H7 (cell line): ENCODE results near the gene SPPL3. TPM values are rescaled to one million over a fixed set of nuclear protein-coding genes. Genes with fewer than 3 reads are reported as not detected.
"Not testable (repeated sequence)": the region's sequence is repeated elsewhere in the genome, so short reads cannot be mapped to it uniquely, and the experiment has no call there.

ENCODE experiments used
- DNase-seq: peaks from one replicate; pipeline ENCODE4 v3.0.0; 2012
- H3K27me3 ChIP-seq: 2 replicates; pipeline ENCODE4 v1.6.0; 2011; ENCODE audit warnings: mild to moderate bottlenecking, low read length; ENCODE audit not compliant: control insufficient read depth, insufficient read depth
- H3K36me3 ChIP-seq: replicated peaks from 2 replicates; pipeline ENCODE4 v1.5.1; 2011; ENCODE audit warnings: low read length; ENCODE audit not compliant: control insufficient read depth, insufficient read depth
- H3K4me3 ChIP-seq: 2 replicates; pipeline ENCODE4 v1.5.1; 2011; ENCODE audit warnings: low read depth, mild to moderate bottlenecking, control low read depth, low read length, moderate library complexity; ENCODE audit not compliant: insufficient read depth
- total RNA-seq: library from RNA; depleted of rRNA; stranded (reverse); fragments of >200 nt; shearing (Covaris generic); gene quantifications from 2 replicates; pipeline ENCODE4 v1.2.3, GENCODE V29; 2014

The SPPL3 gene
- total RNA-seq, 1 experiment from 2014 or later, result 9.0 TPM

DNA sequence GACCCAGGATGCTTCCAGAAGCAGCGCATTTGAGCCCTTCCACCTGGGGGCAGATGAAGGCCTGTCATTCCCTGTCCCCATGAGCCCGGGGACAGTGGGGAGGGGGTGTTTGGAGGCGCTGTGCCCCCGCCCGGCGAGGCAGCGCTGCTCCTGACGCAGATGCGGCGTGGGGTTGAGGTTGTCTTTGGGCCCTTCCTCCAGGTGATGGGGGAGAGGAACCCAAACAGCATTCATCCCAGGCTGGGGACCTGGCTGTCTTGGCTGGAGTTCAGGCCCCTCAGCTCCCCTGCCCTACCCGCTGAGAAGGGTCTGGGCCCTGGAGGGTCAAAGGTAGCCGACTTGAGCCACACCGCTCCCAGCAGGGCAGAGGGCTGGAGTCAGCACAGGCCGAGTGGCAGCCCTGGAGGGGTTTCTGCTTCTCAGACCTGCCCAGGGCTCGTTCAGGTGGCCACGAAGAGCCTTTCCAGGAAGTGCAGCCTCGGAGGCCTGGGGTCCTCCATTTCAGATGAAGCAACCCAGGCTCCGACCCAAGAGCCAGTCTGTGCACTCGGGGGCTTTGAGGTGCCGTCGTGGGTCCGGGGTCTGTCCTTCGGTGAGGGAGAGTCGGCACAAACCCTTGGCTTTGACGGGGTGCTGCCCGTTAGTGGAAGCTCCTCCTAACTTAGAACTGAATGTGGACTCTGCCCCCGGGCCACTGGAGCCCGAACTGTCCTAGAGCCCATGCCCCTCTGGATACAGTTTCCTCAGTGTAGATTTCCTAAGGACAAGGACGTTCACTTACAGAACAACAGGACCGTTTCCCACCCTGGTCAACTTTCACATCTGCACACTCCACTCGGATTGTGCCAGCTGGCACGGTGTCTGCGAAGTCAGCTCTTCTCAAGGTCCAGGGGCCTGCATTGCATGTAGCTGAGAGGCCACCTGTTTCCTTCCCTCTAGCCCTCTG is 162.4 kb downstream of the SPPL3 start:
- peak; percentile 59 for DNase-seq
- H3K4me3 ChIP-seq, result no peak overlapping the region
- H3K36me3 ChIP-seq, result no peaks in the 10 kb centered on the region
- no peaks in the 10 kb centered on the region for H3K27me3 ChIP-seq

DNA sequence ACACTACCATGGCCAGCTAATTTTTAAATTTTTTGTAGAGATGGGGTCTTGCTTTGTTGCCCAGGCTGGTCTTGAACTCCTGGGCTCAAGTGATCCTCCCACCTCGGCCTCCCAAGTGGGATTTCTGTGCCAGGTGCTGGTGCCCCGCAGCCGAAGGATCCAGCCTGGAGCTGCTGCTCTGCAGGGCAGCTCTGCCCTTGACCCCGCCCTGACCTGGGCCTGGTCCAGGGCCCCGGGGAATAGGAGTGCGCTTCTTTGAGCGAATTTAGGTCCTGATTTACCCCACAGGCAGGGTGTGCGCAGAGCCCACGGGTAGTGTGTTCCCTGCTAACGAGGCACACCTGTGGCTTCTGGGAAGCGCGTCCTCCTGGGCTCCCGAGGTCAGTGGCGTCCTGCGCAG is 163.3 kb downstream of the SPPL3 start:
- H3K27me3 ChIP-seq, result no peaks in the 10 kb centered on the region
- DNase-seq, result peak; percentile 33
- no peak overlapping the region for H3K4me3 ChIP-seq
- H3K36me3 ChIP-seq, result no peaks in the 10 kb centered on the region

DNA sequence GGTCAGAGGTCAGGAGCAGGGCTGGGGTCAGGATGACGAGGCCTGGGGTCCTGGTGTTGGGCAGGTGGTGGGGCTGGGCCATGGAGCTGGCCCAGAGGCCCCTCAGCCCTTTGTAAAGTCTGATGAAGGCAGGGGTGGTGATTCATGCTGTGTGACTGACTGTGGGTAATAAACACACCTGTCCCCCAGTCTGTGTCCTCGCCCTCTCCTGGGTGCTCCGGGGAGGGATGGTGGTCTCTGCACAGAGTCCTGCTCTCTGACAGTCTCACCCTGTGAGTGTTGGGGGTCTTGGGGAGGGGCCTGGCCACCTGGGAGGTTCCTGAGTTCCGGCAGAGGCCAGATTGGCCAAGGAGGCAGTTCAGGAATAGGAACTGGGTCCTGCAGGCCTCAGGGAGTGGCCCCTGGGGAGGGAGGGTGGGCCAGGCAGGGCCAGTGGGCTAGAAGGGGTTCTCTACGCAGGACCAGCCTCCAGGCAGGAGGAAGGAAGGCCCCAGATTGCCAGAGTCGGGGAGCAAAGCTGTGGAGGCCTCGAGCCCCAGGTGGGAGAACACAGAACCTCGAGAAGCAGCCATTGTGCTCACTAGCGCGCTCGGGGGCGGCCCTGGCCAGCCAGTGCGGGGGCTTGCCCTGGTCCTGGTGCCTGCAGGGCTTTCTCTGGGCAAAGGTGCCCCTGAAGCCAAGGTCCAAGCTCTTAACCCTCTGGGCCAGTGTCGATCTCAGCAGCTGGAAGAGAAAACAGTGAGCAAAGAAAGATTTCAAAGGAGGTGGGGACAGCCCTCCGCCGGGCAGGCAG is 164.1 kb downstream of the SPPL3 start:
- Histone ChIP-seq H3K36me3 (no peaks in the 10 kb centered on the region), H3K4me3 (no peak overlapping the region), H3K27me3 (no peaks in the 10 kb centered on the region)
- DNase-seq, result peak; percentile 49

DNA sequence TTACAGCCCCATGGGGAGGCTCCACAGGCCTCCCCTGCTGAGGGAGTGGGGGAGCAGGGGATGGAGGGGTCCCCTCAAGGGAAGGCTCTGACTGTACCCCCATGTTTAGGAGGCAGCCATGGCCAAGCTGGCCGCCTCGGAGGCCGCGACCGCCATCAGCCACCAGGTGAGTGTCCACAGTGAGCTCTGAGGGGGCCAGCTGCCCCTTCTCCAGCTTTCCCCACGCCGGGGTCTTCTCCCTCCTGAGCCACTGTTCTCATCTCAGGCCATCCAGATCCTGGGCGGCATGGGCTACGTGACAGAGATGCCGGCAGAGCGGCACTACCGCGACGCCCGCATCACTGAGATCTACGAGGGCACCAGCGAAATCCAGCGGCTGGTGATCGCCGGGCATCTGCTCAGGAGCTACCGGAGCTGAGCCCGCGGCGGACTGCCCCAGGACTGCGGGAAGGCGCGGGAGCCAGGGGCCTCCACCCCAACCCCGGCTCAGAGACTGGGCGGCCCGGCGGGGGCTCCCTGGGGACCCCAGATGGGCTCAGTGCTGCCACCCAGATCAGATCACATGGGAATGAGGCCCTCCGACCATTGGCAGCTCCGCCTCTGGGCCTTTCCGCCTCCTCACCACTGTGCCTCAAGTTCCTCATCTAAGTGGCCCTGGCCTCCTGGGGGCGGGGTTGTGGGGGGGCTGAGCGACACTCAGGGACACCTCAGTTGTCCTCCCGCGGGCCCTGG is 165.0 kb downstream of the SPPL3 start:
- DNase-seq, result peak; percentile 56
- H3K4me3 ChIP-seq, result no peak overlapping the region
- H3K27me3 ChIP-seq, result no peaks in the 10 kb centered on the region
- no peaks in the 10 kb centered on the region for H3K36me3 ChIP-seq

DNA sequence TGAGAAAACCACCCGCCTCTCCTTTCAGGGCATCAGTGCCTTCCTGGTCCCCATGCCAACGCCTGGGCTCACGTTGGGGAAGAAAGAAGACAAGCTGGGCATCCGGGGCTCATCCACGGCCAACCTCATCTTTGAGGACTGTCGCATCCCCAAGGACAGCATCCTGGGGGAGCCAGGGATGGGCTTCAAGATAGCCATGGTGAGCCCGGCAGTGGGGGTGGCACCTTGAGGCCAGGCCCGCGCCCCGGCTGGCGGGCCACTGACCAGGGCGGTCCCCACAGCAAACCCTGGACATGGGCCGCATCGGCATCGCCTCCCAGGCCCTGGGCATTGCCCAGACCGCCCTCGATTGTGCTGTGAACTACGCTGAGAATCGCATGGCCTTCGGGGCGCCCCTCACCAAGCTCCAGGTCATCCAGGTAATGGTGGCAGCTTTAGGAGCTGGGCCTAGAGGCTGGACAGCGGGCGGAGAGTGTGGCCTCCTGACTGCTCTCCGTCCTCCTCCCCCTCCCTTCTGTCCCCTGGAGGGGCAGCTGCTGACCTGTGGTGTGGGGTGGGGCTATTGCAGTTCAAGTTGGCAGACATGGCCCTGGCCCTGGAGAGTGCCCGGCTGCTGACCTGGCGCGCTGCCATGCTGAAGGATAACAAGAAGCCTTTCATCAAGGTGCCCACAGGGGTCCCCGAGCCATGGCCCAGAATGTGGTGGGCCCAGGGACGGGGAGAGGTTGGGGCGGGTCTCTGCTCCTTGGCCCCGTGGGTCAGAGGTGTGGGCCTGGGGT is 165.7 kb downstream of the SPPL3 start:
- no peaks in the 10 kb centered on the region for H3K27me3 ChIP-seq
- no peak for DNase-seq
- H3K36me3 ChIP-seq, result no peaks in the 10 kb centered on the region
- no peak overlapping the region for H3K4me3 ChIP-seq

DNA sequence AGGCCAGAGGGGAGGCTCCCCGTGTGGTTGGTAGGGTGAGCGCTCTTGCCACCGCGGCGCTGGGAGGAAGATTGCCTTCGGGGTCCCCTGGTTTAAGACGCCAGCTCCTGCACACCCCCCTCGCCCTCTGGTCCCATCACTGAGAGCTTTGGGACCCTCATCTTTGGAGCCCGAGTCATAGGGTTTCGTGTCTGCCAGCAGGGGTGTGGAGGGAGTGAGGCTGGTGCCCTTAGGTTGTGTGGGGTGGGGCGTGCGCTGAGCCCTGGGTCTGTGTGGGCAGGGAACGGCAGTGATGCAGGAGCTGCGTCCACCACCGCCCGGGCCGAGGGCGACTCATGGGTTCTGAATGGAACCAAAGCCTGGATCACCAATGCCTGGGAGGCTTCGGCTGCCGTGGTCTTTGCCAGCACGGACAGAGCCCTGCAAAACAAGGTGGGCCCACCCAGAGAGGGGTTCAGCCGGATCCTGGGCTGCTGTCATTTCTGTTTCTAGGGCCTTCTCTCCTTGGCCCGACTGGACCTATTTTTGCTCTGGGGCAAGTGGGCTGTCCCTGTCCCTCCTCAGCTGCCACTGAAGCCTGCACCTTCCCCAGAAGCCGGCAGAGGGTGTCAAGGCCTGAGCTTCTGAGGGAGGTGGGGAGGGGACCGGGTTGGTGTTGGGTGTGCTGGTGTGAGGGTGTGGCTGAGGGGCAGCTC is 166.5 kb downstream of the SPPL3 start:
- no peaks in the 10 kb centered on the region for H3K27me3 ChIP-seq
- peak; percentile 93 for DNase-seq
- H3K4me3 ChIP-seq, result no peak overlapping the region
- no peaks in the 10 kb centered on the region for H3K36me3 ChIP-seq

DNA sequence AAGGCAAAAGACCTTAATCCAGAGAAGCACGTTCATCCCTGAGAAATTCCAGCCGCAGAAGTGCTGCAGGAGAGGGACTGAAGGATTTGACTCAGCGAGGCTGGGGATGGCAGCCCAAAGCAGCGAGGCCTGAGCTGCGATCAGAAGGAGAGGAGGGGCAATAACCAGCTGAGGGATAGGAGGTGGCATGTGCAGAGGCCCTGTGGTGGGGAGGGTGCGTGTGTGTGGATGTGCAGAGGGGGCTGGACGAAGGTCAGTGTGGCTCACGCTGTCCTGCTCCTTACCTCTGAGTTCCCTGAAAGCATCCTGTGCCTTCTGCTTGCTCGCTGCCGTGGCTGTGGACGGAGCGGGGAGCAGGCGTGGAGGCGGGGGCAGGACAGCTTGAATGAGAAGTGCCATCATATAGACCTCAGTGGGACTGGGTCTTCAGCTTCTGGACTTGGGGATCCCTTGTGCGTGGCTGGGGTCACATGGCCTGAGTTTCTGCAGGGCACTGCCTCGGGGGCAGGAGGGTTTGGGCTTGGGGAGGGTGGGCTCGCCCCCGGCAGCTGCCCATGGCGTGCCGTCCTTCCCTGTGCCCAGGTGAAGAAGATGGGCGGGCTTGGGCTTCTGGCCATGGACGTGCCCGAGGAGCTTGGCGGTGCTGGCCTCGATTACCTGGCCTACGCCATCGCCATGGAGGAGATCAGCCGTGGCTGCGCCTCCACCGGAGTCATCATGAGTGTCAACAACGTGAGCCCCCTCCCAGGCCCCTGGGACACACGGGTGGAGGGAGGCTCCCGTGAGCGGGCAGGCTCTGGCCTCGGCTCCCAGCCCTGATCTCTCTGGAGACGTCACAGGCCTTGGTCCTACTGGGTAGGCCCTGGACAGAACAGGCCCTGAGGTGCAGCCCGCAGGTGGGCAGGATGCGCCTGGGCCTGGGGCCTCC is 167.5 kb downstream of the SPPL3 start:
- Histone ChIP-seq H3K4me3 (no peak overlapping the region), H3K27me3 (no peaks in the 10 kb centered on the region)

DNA sequence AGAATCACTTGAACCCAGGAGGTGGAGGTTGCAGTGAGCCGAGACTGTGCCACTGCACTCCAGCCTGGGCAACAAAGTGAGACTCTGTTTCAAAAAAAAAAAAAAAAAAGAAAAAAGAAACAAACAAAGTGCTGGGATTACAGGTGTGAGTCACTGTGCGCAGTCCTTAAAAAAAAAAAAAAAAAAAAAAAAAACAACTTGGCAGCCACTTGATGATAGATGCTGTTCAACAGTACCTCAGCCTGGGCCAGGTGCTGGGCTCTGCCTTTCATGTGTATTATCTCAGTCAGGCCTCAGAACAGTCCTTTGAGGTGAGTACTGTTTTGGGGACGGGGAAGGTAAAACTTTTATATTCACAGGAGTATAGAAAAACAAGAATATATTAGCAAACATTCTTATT is 169.0 kb downstream of the SPPL3 start:
- H3K36me3 ChIP-seq, result no peaks in the 10 kb centered on the region
- H3K27me3 ChIP-seq, result no peaks in the 10 kb centered on the region
- no peak overlapping the region for H3K4me3 ChIP-seq
- no peak for DNase-seq

More for the DNA sequence above, 167.5 kb downstream of the SPPL3 start:
- no peaks in the 10 kb centered on the region for H3K36me3 ChIP-seq
- DNase-seq, result no peak

DNA sequence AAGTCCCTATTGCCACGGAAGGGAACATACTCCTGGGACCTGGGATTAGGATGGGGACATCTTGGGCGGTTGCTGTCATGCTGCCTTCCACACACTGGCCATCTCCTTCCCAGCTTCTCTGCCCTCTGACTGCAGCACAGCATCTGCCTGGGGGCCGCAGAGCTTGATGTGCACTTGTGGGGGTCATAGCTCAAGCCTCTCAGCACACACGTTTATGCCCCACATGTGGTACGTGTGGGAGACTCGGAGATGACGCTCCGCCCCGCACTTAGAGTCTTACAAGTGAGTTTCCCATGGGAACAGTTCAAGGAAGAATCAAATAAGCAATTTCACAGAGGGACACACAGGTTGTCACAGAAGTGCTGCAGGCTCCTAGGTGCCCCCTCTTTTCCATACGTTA is 169.9 kb downstream of the SPPL3 start:
- Histone ChIP-seq H3K27me3 (no peaks in the 10 kb centered on the region), H3K36me3 (no peaks in the 10 kb centered on the region), H3K4me3 (no peak overlapping the region)
- no peak for DNase-seq

DNA sequence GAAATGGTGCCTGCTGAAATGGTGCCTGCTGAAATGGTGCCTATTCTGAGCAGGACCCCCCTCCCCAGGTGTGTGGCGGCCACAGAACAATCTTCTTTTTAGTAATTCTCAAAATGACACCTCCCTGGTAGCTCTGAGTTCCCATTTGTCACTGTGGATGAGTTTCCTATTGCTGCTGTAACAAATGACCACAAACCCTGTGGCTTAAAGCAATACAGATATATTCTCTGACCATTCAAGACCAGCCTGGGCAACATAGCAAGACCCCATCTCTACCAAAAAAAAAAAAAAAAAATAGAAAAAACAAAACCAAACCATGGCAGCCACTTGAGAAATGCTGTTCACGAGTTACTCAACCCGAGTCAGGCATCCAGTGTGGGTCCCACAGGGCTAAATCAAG is 170.6 kb downstream of the SPPL3 start:
- H3K36me3 ChIP-seq, result no peaks in the 10 kb centered on the region
- DNase-seq, result no peak
- no peak overlapping the region for H3K4me3 ChIP-seq
- no peaks in the 10 kb centered on the region for H3K27me3 ChIP-seq

DNA sequence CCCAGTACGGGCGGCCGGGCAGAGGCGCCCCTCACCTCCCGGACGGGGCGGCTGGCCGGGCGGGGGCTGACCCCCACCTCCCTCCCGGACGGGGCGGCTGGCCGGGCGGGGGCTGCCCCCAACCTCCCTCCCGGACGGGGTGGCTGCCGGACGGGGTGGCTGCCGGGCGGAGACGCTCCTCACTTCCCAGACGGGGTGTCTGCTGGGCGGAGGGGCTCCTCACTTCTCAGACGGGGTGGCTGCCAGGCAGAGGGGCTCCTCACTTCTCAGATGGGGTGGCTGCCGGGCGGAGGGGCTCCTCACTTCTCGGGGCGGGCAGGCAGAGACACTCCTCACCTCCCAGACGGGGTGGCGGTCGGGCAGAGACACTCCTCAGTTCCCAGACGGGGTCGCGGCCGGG is 172.0 kb downstream of the SPPL3 start:
- DNase-seq, H3K36me3 ChIP-seq, H3K4me3 ChIP-seq, H3K27me3 ChIP-seq: not testable (repeated sequence)

DNA sequence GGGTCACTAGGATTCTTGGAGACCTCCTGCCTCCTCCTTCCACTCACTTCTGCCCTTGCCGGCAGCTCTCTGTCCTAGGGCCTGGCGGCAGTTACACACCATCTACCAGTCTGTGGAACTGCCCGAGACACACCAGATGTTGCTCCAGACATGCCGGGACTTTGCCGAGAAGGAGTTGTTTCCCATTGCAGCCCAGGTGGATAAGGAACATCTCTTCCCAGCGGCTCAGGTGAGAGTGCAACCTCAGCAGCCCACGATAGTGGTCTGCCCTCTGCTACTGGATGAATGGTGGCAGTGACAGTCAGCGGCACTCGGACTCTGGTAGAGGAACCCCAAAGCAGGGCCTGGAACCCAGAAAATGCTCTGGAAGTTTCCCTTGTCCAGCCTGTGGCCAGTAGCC is 177.2 kb downstream of the SPPL3 start:
- DNase-seq, result no peak
- peaks cover 11% of the 10 kb centered on the region for H3K36me3 ChIP-seq
- no peaks in the 10 kb centered on the region; the same call in 1 of the 2 replicates for H3K27me3 ChIP-seq
- H3K4me3 ChIP-seq, result no peak overlapping the region

DNA sequence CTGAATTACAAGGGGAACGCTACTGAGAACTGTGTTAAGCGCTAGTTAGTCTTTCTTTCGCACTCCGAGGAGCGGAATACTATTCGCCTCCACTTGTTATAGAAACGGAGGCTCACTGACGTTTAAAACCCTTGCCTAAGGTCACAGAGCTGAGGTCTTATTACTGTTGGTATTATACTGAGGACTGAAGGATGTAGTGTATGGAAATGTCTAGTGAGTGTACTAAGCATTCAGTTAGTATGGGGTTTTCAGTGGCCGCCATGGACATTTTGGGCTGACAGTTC is 177.7 kb downstream of the SPPL3 start:
- H3K36me3 ChIP-seq, result peaks cover 16% of the 10 kb centered on the region
- no peaks in the 10 kb centered on the region; the same call in 1 of the 2 replicates for H3K27me3 ChIP-seq
- DNase-seq, result no peak
- no peak overlapping the region for H3K4me3 ChIP-seq
